Panc1 (cell line): Measurements from ENCODE around the gene ABCD4. TPM values are rescaled to one million over a fixed set of nuclear protein-coding genes. Genes with fewer than 3 reads are reported as not detected.

ENCODE experiments used
- ATAC-seq: fragments of 200-7000 bp; cut with Tn5 transposase; 2 replicates; pipeline ENCODE4 v1.9.1; 2020; ENCODE audit warnings: mild to moderate bottlenecking, moderate library complexity
- BruUV-seq: library from RNA; stranded (reverse); fragments of 400-500 nt; replicated peaks from 2 replicates; lab custom pipeline; 2021; lab: Mats Ljungman, UMichigan
- CTCF ChIA-PET: fragments of 300-600 bp; sonication (Branson Sonifier 250); formaldehyde crosslinking; loops from one replicate; lab custom pipeline; 2022; ENCODE audit warnings: antibody characterized with exemption; lab: Charles Lee
- POLR2A ChIA-PET: fragments of 300-600 bp; sonication (Branson Sonifier 250); formaldehyde crosslinking; loops from one replicate; lab custom pipeline; 2022; ENCODE audit warnings: antibody characterized with exemption; lab: Charles Lee
- DNase-seq: peaks from one replicate; pipeline ENCODE4 v3.0.0-alpha.2; 2010; ENCODE audit warnings: low read depth, low spot score
- H3K27ac ChIP-seq: 2 replicates; pipeline ENCODE4 v1.5.1; 2011; ENCODE audit warnings: mild to moderate bottlenecking, low read length, inconsistent platforms
- H3K27me3 ChIP-seq: fragments of 200-500 bp; sonication (Bioruptor generic); 2 replicates; pipeline ENCODE4 v1.6.0; 2014; ENCODE audit warnings: low read length, inconsistent platforms; ENCODE audit not compliant: control insufficient read depth, insufficient read depth
- H3K36me3 ChIP-seq: fragments of 200-500 bp; sonication (Bioruptor generic); 2 replicates; pipeline ENCODE4 v1.5.1; 2014; ENCODE audit warnings: inconsistent platforms, mild to moderate bottlenecking, low read length, moderate library complexity; ENCODE audit not compliant: control insufficient read depth, insufficient read depth
- H3K4me1 ChIP-seq: 2 replicates; pipeline ENCODE4 v1.5.1; 2011; ENCODE audit warnings: inconsistent platforms, mild to moderate bottlenecking, low read length, moderate library complexity; ENCODE audit not compliant: control insufficient read depth, insufficient read depth
- H3K4me3 ChIP-seq, 2 experiments: 2 replicates each; pipeline ENCODE4 v1.5.1; 2011 to 2012; ENCODE audit warnings: low read depth in 2 of 2, low read length in 2 of 2, mild to moderate bottlenecking in 2 of 2, inconsistent platforms in 1 of 2, moderate library complexity in 1 of 2
- H3K9me3 ChIP-seq: fragments of 200-500 bp; sonication (Bioruptor generic); 2 replicates; pipeline ENCODE4 v1.5.1; 2014; ENCODE audit warnings: low read depth, mild to moderate bottlenecking, inconsistent platforms, low read length, moderate library complexity; ENCODE audit not compliant: control insufficient read depth, insufficient read depth
- POLR2AphosphoS5 ChIP-seq: IDR thresholded peaks from 2 replicates; pipeline ENCODE4 v1.6.1; 2012; ENCODE audit warnings: mild to moderate bottlenecking, low read depth, low read length, moderate library complexity
- REST ChIP-seq, 2 experiments: IDR thresholded peaks; 2 replicates each; pipeline ENCODE4 v1.6.1; 2011 to 2012; ENCODE audit warnings: low read depth in 2 of 2, control low read depth in 1 of 2, low read length in 1 of 2, mild to moderate bottlenecking in 1 of 2, moderate library complexity in 1 of 2; ENCODE audit not compliant: insufficient read depth in 1 of 2
- SIN3A ChIP-seq: IDR thresholded peaks from 2 replicates; pipeline ENCODE4 v1.6.1; 2012; ENCODE audit warnings: low read depth, mild to moderate bottlenecking, low read length, moderate library complexity, borderline replicate concordance; ENCODE audit not compliant: insufficient read depth
- TCF7L2 ChIP-seq: IDR thresholded peaks from 2 replicates; pipeline ENCODE4 v1.6.1; 2011; ENCODE audit warnings: mild to moderate bottlenecking, low read depth, low read length, inconsistent platforms
- in situ Hi-C: cut with HindIII; loops from 2 replicates; pipeline ENCODE4 v1.10.0; 2016; ENCODE audit warnings: low sequenced_read_pairs, low pct_unique_long_range_greater_than_20kb
- intact Hi-C: fragments of 100-400 bp; cut with micrococcal nuclease; formaldehyde crosslinking; loops from one replicate; pipeline ENCODE4 v1.10.0; 2022; ENCODE audit not compliant: unreplicated experiment
- total RNA-seq: library from RNA; stranded (reverse); gene quantifications from one replicate; pipeline ENCODE4 v1.2.1, GENCODE V29; 2021; ENCODE audit not compliant: unreplicated experiment
- TF ChIP-seq, protein P1 (sequence below): fragments of 450-650 bp; IDR thresholded peaks from 2 replicates; pipeline ENCODE4 v1.5.1; 2017; ENCODE audit warnings: mild to moderate bottlenecking

Gene ABCD4
- total RNA-seq, 1 experiment from 2014 or later = 24.4 TPM

DNA sequence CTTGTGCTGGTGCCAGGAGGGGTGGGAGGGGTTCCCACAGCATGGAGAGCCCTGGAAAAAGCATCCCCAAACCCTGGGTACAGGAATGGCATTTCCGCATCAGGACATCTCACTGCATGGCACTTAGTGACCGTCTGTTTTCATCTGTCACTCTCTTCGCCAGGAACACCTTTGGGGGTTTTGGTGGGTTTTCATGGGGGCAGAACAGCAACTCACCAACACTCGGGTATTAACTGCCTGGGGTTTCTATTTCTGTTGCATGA lies 60.0 kb downstream of the ABCD4 start:
- in situ Hi-C loops = no loop called here

GRCh38 chr14:74242021-74242779 lies 60.5 kb downstream of the ABCD4 start:
- DNase-seq (no peak), ATAC-seq (no peak)
- BruUV-seq = no TSS peak
- POLR2A ChIA-PET = no interaction called here
- H3K4me1 ChIP-seq = no peaks in the 10 kb centered on the region; the same call in 1 of the 2 replicates
- no peak overlapping the region for H3K27ac ChIP-seq
- no peak overlapping the region for H3K4me3 ChIP-seq
- intact Hi-C loops = no loop called here
- H3K36me3 ChIP-seq = no peaks in the 10 kb centered on the region
- TF ChIP-seq, protein P1, sequence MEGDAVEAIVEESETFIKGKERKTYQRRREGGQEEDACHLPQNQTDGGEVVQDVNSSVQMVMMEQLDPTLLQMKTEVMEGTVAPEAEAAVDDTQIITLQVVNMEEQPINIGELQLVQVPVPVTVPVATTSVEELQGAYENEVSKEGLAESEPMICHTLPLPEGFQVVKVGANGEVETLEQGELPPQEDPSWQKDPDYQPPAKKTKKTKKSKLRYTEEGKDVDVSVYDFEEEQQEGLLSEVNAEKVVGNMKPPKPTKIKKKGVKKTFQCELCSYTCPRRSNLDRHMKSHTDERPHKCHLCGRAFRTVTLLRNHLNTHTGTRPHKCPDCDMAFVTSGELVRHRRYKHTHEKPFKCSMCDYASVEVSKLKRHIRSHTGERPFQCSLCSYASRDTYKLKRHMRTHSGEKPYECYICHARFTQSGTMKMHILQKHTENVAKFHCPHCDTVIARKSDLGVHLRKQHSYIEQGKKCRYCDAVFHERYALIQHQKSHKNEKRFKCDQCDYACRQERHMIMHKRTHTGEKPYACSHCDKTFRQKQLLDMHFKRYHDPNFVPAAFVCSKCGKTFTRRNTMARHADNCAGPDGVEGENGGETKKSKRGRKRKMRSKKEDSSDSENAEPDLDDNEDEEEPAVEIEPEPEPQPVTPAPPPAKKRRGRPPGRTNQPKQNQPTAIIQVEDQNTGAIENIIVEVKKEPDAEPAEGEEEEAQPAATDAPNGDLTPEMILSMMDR = no peak
- TF ChIP-seq TCF7L2 = no peak
- no peak for TF ChIP-seq POLR2AphosphoS5
- TF ChIP-seq REST (IDR thresholded peaks at IDR 0.05; ENCODE audit: insufficient read depth in 1 of 2, low read depth in 2 of 2, low read length in 1 of 2) = no peak
- TF ChIP-seq SIN3A = no peak
- H3K9me3 ChIP-seq = no peaks in the 10 kb centered on the region
- in situ Hi-C loops = no loop called here
- H3K27me3 ChIP-seq = peaks cover 15% of the 10 kb centered on the region
- CTCF ChIA-PET = interaction anchor here (0.7 kb wide), 1 partner anchor 11 kb away, joined by 3 read pairs; no protein-coding TSS in a partner anchor

More for the DNA sequence above, 60.0 kb downstream of the ABCD4 start:
- no peak for TF ChIP-seq REST (IDR thresholded peaks at IDR 0.05; ENCODE audit: insufficient read depth in 1 of 2, low read depth in 2 of 2, low read length in 1 of 2)
- TF ChIP-seq SIN3A = no peak
- no peak for TF ChIP-seq TCF7L2
- TF ChIP-seq, protein P1 = no peak
- no peak for TF ChIP-seq POLR2AphosphoS5
- intact Hi-C loops = no loop called here
- no peak overlapping the region for H3K27ac ChIP-seq
- no TSS peak for BruUV-seq
- CTCF ChIA-PET = no interaction called here
- ATAC-seq (no peak), DNase-seq (no peak)
- no peaks in the 10 kb centered on the region; the same call in 1 of the 2 replicates for H3K4me1 ChIP-seq
- POLR2A ChIA-PET = no interaction called here
- H3K27me3 ChIP-seq = peaks cover 15% of the 10 kb centered on the region
- no peaks in the 10 kb centered on the region for H3K36me3 ChIP-seq
- H3K9me3 ChIP-seq = no peaks in the 10 kb centered on the region
- H3K4me3 ChIP-seq = no peak overlapping the region
